Keratinocyte (primary cell): Measurements from ENCODE around the gene LTBP2. TPM values are rescaled to one million over a fixed set of nuclear protein-coding genes. Genes with fewer than 3 reads are reported as not detected.
"Not testable (repeated sequence)": the region's sequence is repeated elsewhere in the genome, so short reads cannot be mapped to it uniquely, and the experiment has no call there.

Source experiments
- DNase-seq: peaks from one replicate; pipeline ENCODE4 v3.0.0-alpha.2; 2011; ENCODE audit warnings: low read depth, missing footprints, low spot score
- FAIRE-seq: peaks from 2 replicates; lab custom pipeline; 2011; peaks lifted over from hg19 to GRCh38; lab: Jason Lieb, UNC
- H2AFZ ChIP-seq: 2 replicates; pipeline ENCODE4 v1.6.0; 2012; ENCODE audit warnings: low read length, control low read depth, inconsistent platforms; ENCODE audit not compliant: control insufficient read depth
- H3K27ac ChIP-seq: 2 replicates; pipeline ENCODE4 v1.5.1; 2011; ENCODE audit warnings: low read length; ENCODE audit not compliant: control insufficient read depth, insufficient read depth
- H3K27me3 ChIP-seq: 3 replicates; pipeline ENCODE4 v1.6.0; 2011; ENCODE audit warnings: low read length; ENCODE audit not compliant: control insufficient read depth, insufficient read depth; ENCODE audit errors: extremely low read depth
- H3K36me3 ChIP-seq, 2 experiments: 2 replicates in 1 of 2; 3 replicates in 1 of 2; pipeline ENCODE4 v1.5.1; 2011; ENCODE audit warnings: low read length in 2 of 2, mild to moderate bottlenecking in 1 of 2; ENCODE audit not compliant: control insufficient read depth in 2 of 2, insufficient read depth in 2 of 2; ENCODE audit errors: extremely low read depth in 1 of 2
- H3K4me1 ChIP-seq: 3 replicates; pipeline ENCODE4 v1.5.1; 2011; ENCODE audit warnings: low read length; ENCODE audit not compliant: control insufficient read depth, insufficient read depth; ENCODE audit errors: extremely low read depth
- H3K4me2 ChIP-seq: 3 replicates; pipeline ENCODE4 v1.6.0; 2011; ENCODE audit warnings: low read depth, low read length; ENCODE audit not compliant: control insufficient read depth, insufficient read depth; ENCODE audit errors: extremely low read depth
- H3K4me3 ChIP-seq, 3 experiments: fragments of 200-600 bp in 1 of 3; sonication (generic) in 1 of 3; 2 replicates in 2 of 3; 3 replicates in 1 of 3; pipeline ENCODE4 v1.5.1; 2011 to 2016; ENCODE audit warnings: low read length in 3 of 3, mild to moderate bottlenecking in 3 of 3, control low read depth in 2 of 3, inconsistent platforms in 1 of 3, low read depth in 1 of 3, mixed read lengths in 1 of 3, mixed run types in 1 of 3, moderate library complexity in 1 of 3; ENCODE audit not compliant: control insufficient read depth in 2 of 3, insufficient read depth in 2 of 3; ENCODE audit errors: extremely low read depth in 1 of 3
- H3K79me2 ChIP-seq: 2 replicates; pipeline ENCODE4 v1.6.0; 2012; ENCODE audit warnings: low read length; ENCODE audit not compliant: control insufficient read depth, insufficient read depth
- H3K9ac ChIP-seq: 3 replicates; pipeline ENCODE4 v1.6.0; 2011; ENCODE audit warnings: low read length; ENCODE audit not compliant: control insufficient read depth, insufficient read depth; ENCODE audit errors: extremely low read depth
- H3K9me1 ChIP-seq: 3 replicates; pipeline ENCODE4 v1.6.0; 2011; ENCODE audit warnings: low read length; ENCODE audit not compliant: control insufficient read depth, insufficient read depth; ENCODE audit errors: extremely low read depth
- H3K9me3 ChIP-seq: 2 replicates; pipeline ENCODE4 v1.5.1; 2012; ENCODE audit warnings: low read depth, low read length; ENCODE audit not compliant: control insufficient read depth
- H4K20me1 ChIP-seq: 3 replicates; pipeline ENCODE4 v1.6.0; 2011; ENCODE audit warnings: low read length; ENCODE audit not compliant: control insufficient read depth, insufficient read depth; ENCODE audit errors: extremely low read depth
- CTCF ChIP-seq, 3 experiments: IDR thresholded peaks in 1 of 3; conservative IDR thresholded peaks in 1 of 3; optimal IDR thresholded peaks in 1 of 3; 2 replicates in 2 of 3; 3 replicates in 1 of 3; pipeline versions ENCODE3 to v1.5.1; 2011; ENCODE audit warnings: low read length in 3 of 3, mild to moderate bottlenecking in 3 of 3, moderate library complexity in 2 of 3, control low read depth in 1 of 3, inconsistent platforms in 1 of 3; ENCODE audit not compliant: insufficient read depth in 2 of 3; ENCODE audit errors: extremely low read depth in 1 of 3
- EZH2 ChIP-seq: IDR thresholded peaks from one replicate; pipeline ENCODE4 v1.6.1; 2012; ENCODE audit warnings: inconsistent platforms, mild to moderate bottlenecking, low read length, moderate library complexity
- dilution Hi-C: fragments of 300-500 bp; cut with MboI; formaldehyde crosslinking; loops from one replicate; pipeline ENCODE4 v1.7.0; 2020; ENCODE audit warnings: low sequenced_read_pairs; ENCODE audit not compliant: extremely low pct_ligation_motif_present
- polyA plus RNA-seq, 5 experiments: library from polyadenylated mRNA; depleted of rRNA in 3 of 5; stranded (reverse) in 3 of 5; stranded (forward) in 1 of 5; unstranded in 1 of 5; fragments of >200 nt; gene quantifications; 1 replicate in 1 of 5; 2 replicates in 3 of 5; 3 replicates in 1 of 5; pipeline versions ENCODE4 v1.2.1 to v1.2.3, GENCODE V29; 2011 to 2012; ENCODE audit warnings: missing spikeins in 2 of 5, low read depth in 1 of 5, low replicate concordance in 1 of 5

Gene LTBP2
- polyA plus RNA-seq, 1 donor (not counting 4 experiments of a cell fraction or from before 2014, with no cell fraction given) = 23.9 TPM

GRCh38 chr14:74457565-74457895 is 154.5 kb downstream of the LTBP2 start:
- Histone ChIP-seq H3K9me3 (no peaks in the 10 kb centered on the region), H3K27me3 (peaks cover 6% of the 10 kb centered on the region), H3K4me1 (no peaks in the 10 kb centered on the region), H3K4me2 (no peak overlapping the region), H3K4me3 (no peak overlapping the region), H3K27ac (no peak overlapping the region), H3K36me3 (no peaks in the 10 kb centered on the region), H3K9me1 (no peaks in the 10 kb centered on the region), H3K79me2 (no peaks in the 10 kb centered on the region), H2AFZ (no peak overlapping the region), H3K9ac (no peak overlapping the region), H4K20me1 (no peaks in the 10 kb centered on the region)
- DNase-seq (no peak), FAIRE-seq (no peak)
- dilution Hi-C loops = no loop called here
- no peak for TF ChIP-seq EZH2
- no peak for TF ChIP-seq CTCF (optimal IDR thresholded peaks at IDR 0.05 in 1 of 3, IDR thresholded peaks at IDR 0.05 in 1 of 3, conservative IDR thresholded peaks at IDR 0.05 in 1 of 3; ENCODE audit: extremely low read depth in 1 of 3, insufficient read depth in 2 of 3, low read length in 3 of 3)

- Histone ChIP-seq H3K4me1 (no peaks in the 10 kb centered on the region), H3K4me2 (no peak overlapping the region), H3K9me3 (no peaks in the 10 kb centered on the region), H3K9ac (no peak overlapping the region), H3K27me3 (peaks cover 6% of the 10 kb centered on the region), H3K9me1 (no peaks in the 10 kb centered on the region), H4K20me1 (no peaks in the 10 kb centered on the region), H3K79me2 (no peaks in the 10 kb centered on the region), H3K4me3 (no peak overlapping the region), H2AFZ (no peak overlapping the region), H3K27ac (no peak overlapping the region), H3K36me3 (no peaks in the 10 kb centered on the region)
- dilution Hi-C loops = no loop called here
- DNase-seq = no peak
- no peak for FAIRE-seq
- no peak for TF ChIP-seq CTCF (optimal IDR thresholded peaks at IDR 0.05 in 1 of 3, IDR thresholded peaks at IDR 0.05 in 1 of 3, conservative IDR thresholded peaks at IDR 0.05 in 1 of 3; ENCODE audit: extremely low read depth in 1 of 3, insufficient read depth in 2 of 3, low read length in 3 of 3)
- TF ChIP-seq EZH2 = no peak
Observed at GRCh38 chr14:74456684-74457564, 155.1 kb downstream of the LTBP2 start.

GRCh38 chr14:74454397-74454796 is 157.6 kb downstream of the LTBP2 start:
- H3K4me2 ChIP-seq, H3K9ac ChIP-seq, H3K4me3 ChIP-seq, dilution Hi-C loops, H2AFZ ChIP-seq, H3K27ac ChIP-seq, H3K36me3 ChIP-seq, FAIRE-seq, H3K4me1 ChIP-seq, H3K9me3 ChIP-seq, DNase-seq, H3K79me2 ChIP-seq, H4K20me1 ChIP-seq, H3K27me3 ChIP-seq, H3K9me1 ChIP-seq: not testable (repeated sequence)
